ENCODE data around the gene SUCLG1.

The SUCLG1 gene

DNA sequence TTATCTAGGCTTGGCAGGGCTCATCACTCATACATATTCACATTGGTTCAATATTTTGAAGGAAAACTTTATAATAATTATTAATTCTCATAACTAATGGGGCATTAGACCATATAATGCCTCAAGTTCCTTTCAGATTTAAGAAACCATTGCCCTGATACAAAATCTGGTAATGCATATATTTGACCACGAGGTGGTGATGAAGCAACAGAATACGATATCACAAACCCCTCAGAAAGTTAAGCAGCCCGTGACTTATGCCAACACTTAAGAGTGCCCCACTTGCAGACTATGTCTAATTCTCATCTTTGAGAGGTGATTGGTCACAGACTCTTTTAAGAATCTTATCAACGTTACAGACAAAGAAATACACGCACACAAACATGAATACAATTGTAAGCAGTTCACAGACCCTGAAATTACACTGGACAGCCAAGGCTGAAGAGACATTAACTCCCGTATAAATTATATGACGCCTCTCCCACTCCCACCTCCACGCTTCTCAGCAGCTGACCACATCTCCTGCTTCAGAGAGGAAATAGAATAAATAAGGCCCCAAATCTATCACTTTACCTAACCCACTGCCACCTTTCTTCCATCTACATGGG is 36.6 kb upstream of the SUCLG1 start:
- no peak for TF ChIP-seq ZNF658 (tag by site-specific recombination; IDR thresholded peaks at IDR 0.05)
- peak; percentile 78 for TF ChIP-seq ZNF654 (tag by site-specific recombination; IDR thresholded peaks at IDR 0.05; ENCODE audit: low read depth)
- TF ChIP-seq, protein P1, sequence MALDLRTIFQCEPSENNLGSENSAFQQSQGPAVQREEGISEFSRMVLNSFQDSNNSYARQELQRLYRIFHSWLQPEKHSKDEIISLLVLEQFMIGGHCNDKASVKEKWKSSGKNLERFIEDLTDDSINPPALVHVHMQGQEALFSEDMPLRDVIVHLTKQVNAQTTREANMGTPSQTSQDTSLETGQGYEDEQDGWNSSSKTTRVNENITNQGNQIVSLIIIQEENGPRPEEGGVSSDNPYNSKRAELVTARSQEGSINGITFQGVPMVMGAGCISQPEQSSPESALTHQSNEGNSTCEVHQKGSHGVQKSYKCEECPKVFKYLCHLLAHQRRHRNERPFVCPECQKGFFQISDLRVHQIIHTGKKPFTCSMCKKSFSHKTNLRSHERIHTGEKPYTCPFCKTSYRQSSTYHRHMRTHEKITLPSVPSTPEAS (tag by site-specific recombination; IDR thresholded peaks at IDR 0.05): no peak
- peak; percentile 41; the same call in 1 of the 2 replicates for TF ChIP-seq ZFHX2 (tag by site-specific recombination; conservative IDR thresholded peaks at IDR 0.05)
- no peaks in the 10 kb centered on the region for H3K9me3 ChIP-seq (ENCODE audit: control insufficient read depth, insufficient read depth, low read depth, low read length)
- H3K4me1 ChIP-seq (ENCODE audit: control insufficient read depth, insufficient read depth, low read length): no peaks in the 10 kb centered on the region
- ChIA-PET POLR2A (no interaction called here), CTCF (interaction anchor here (0.6 to 0.7 kb wide), 2 partner anchors 267 to 373 kb away, joined by 3 to 4 read pairs; no protein-coding TSS in a partner anchor)
- H3K27ac ChIP-seq (ENCODE audit: extremely low read depth, low read depth, low read length): no peak overlapping the region
- H3K4me3 ChIP-seq (ENCODE audit: low read depth, low read length): no peak overlapping the region
- no peaks in the 10 kb centered on the region for H3K36me3 ChIP-seq (ENCODE audit: control insufficient read depth in 2 of 2, insufficient read depth in 1 of 2, low read length in 2 of 2)

DNA sequence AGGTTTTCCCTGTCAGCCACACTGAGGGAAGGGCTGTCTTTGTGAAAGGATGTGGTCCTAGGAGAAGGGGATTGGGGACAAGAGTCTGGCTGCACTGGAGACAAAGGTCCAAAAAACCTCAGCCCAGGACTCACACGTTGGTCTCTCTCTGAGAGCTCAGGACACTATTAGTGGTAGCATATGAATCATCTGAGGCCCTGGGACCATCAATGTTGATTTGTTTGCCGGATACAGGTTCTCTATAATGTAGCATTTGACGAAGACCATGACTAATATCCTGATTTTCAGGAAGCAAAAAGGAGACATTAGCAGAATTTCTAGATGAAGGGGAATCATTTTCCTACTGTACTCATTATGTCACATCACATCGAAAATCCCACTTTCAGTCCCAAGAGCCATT is 35.0 kb upstream of the SUCLG1 start:
- ChIA-PET CTCF (interaction anchor here (1.1 to 1.6 kb wide), 2 partner anchors 388 to 432 kb away, joined by 3 to 4 read pairs; no protein-coding TSS in a partner anchor), POLR2A (interaction anchor here (0.7 kb wide), 1 partner anchor 58 kb away, joined by 4 read pairs; no protein-coding TSS in a partner anchor)
- Histone ChIP-seq H3K36me3 (ENCODE audit: control insufficient read depth in 2 of 2, insufficient read depth in 1 of 2, low read length in 2 of 2) (no peaks in the 10 kb centered on the region), H3K9me3 (ENCODE audit: control insufficient read depth, insufficient read depth, low read depth, low read length) (no peaks in the 10 kb centered on the region), H3K27ac (ENCODE audit: extremely low read depth, low read depth, low read length) (no peak overlapping the region), H3K4me3 (ENCODE audit: low read depth, low read length) (no peak overlapping the region), H3K4me1 (ENCODE audit: control insufficient read depth, insufficient read depth, low read length) (no peaks in the 10 kb centered on the region)
- TF ChIP-seq MYNN (tag by site-specific recombination; IDR thresholded peaks at IDR 0.05; ENCODE audit: borderline replicate concordance): no peak
- no peak for TF ChIP-seq ZNF23 (tag by site-specific recombination; IDR thresholded peaks at IDR 0.05; ENCODE audit: borderline replicate concordance)
- TF ChIP-seq, protein P2, sequence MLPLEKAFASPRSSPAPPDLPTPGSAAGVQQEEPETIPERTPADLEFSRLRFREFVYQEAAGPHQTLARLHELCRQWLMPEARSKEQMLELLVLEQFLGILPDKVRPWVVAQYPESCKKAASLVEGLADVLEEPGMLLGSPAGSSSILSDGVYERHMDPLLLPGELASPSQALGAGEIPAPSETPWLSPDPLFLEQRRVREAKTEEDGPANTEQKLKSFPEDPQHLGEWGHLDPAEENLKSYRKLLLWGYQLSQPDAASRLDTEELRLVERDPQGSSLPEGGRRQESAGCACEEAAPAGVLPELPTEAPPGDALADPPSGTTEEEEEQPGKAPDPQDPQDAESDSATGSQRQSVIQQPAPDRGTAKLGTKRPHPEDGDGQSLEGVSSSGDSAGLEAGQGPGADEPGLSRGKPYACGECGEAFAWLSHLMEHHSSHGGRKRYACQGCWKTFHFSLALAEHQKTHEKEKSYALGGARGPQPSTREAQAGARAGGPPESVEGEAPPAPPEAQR (tag by site-specific recombination; IDR thresholded peaks at IDR 0.05): no peak
- no peak for TF ChIP-seq ZNF221 (tag by site-specific recombination; IDR thresholded peaks at IDR 0.05; ENCODE audit: borderline replicate concordance)
- TF ChIP-seq ZNF433 (tag by site-specific recombination; IDR thresholded peaks at IDR 0.05; ENCODE audit: low read depth): no peak
- no peak for TF ChIP-seq TCF7L2 (IDR thresholded peaks at IDR 0.05; ENCODE audit: borderline replicate concordance, low read depth, low read length)
- no peak for TF ChIP-seq ZNF335 (tag by site-specific recombination; conservative IDR thresholded peaks at IDR 0.05)
- no peak for TF ChIP-seq ZXDB (tag by site-specific recombination; IDR thresholded peaks at IDR 0.05)
- no peak for TF ChIP-seq EGR2 (tag by site-specific recombination; IDR thresholded peaks at IDR 0.05; ENCODE audit: low read depth)
- TF ChIP-seq, protein P3, sequence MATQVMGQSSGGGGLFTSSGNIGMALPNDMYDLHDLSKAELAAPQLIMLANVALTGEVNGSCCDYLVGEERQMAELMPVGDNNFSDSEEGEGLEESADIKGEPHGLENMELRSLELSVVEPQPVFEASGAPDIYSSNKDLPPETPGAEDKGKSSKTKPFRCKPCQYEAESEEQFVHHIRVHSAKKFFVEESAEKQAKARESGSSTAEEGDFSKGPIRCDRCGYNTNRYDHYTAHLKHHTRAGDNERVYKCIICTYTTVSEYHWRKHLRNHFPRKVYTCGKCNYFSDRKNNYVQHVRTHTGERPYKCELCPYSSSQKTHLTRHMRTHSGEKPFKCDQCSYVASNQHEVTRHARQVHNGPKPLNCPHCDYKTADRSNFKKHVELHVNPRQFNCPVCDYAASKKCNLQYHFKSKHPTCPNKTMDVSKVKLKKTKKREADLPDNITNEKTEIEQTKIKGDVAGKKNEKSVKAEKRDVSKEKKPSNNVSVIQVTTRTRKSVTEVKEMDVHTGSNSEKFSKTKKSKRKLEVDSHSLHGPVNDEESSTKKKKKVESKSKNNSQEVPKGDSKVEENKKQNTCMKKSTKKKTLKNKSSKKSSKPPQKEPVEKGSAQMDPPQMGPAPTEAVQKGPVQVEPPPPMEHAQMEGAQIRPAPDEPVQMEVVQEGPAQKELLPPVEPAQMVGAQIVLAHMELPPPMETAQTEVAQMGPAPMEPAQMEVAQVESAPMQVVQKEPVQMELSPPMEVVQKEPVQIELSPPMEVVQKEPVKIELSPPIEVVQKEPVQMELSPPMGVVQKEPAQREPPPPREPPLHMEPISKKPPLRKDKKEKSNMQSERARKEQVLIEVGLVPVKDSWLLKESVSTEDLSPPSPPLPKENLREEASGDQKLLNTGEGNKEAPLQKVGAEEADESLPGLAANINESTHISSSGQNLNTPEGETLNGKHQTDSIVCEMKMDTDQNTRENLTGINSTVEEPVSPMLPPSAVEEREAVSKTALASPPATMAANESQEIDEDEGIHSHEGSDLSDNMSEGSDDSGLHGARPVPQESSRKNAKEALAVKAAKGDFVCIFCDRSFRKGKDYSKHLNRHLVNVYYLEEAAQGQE (tag by site-specific recombination; IDR thresholded peaks at IDR 0.05): no peak
- no peak for TF ChIP-seq ZNF174 (tag by site-specific recombination; IDR thresholded peaks at IDR 0.05)

All from HEK293 (cell line).